GM19468 (cell line): Measurements from ENCODE around the gene STRAP.
"Not testable (repeated sequence)": the region's sequence is repeated elsewhere in the genome, so short reads cannot be mapped to it uniquely, and the experiment has no call there.

ENCODE experiments used
- ATAC-seq: cut with Tn5 transposase; IDR thresholded peaks from one replicate; pipeline ENCODE4 v1.9.1; 2021; ENCODE audit warnings: mild to moderate bottlenecking, moderate library complexity, moderate number of reproducible peaks; ENCODE audit not compliant: unreplicated experiment; ENCODE audit errors: extremely low read depth

The STRAP gene

GRCh38 chr12:15863984-15864383, 18.2 kb upstream of the STRAP start:
- ATAC-seq: peak; percentile 45

- ATAC-seq: no peak
Observed at GRCh38 chr12:15868186-15868585, 14.0 kb upstream of the STRAP start.

- no peak for ATAC-seq
Observed at GRCh38 chr12:15873556-15873955, 8.6 kb upstream of the STRAP start.

DNA sequence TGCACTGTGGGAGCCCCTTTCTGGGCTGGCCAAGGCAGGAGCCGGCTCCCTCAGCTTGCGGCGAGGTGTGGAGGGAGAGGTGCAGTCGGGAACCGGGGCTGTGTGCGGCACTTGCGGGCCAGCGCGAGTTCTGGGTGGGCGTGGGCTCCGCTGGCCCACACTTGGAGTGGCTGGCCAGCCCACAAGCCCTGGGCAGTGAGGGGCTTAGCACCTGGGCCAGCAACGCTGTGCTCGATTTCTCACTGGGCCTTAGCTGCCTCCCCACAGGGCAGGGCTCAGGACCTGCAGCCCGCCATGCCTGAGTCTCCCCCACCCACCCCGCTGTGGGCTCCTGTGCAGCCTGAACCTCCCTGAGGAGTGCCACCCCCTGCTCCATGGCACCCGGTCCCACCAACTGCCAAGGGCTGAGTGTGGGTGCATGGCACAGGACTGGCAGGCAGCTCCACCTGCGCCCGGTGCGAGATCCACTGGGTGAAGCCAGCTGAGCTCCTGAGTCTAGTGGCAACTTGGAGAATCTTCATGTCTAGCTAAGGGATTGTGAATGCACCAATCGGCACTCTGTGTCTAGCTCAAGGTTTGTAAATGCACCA, 7.5 kb upstream of the STRAP start:
- ATAC-seq: not testable (repeated sequence)

GRCh38 chr12:15875863-15876262, 6.3 kb upstream of the STRAP start:
- no peak for ATAC-seq

GRCh38 chr12:15879413-15879812, 2.8 kb upstream of the STRAP start:
- ATAC-seq: no peak

DNA sequence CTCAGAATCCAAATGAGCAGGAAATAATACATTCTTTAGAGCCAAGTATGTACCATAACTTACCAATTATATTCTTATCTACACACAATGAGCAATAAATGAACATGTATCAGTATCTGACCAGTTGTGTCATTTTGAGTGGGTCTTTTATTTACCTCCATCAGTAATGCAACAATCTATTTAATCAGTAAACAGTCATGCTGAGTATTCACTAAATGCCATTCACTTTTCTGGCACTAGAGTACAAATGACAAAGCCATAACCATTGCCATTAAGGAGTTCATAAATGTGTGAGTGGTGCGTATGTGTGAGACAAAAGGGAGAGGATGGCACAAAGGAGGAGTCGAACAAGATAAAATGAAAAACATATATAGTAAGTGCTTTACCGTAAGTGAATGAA, 1.5 kb upstream of the STRAP start:
- no peak for ATAC-seq

DNA sequence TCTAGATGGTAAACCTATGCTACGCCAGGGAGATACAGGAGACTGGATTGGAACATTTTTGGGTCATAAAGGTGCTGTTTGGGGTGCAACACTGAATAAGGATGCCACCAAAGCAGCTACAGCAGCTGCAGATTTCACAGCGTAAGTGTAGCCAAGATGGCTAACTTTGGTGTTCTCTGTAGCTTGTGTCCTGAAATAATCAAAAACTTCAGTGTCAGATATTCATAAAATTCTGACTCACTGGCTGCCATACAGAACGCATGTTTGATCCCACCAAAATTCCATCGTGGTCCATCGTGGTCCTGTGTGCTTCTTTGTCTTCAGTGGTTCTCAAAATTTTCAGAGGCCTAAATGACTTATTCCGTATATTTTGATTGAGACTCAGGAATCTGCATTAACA, 1.3 kb downstream of the STRAP start:
- ATAC-seq: no peak

DNA sequence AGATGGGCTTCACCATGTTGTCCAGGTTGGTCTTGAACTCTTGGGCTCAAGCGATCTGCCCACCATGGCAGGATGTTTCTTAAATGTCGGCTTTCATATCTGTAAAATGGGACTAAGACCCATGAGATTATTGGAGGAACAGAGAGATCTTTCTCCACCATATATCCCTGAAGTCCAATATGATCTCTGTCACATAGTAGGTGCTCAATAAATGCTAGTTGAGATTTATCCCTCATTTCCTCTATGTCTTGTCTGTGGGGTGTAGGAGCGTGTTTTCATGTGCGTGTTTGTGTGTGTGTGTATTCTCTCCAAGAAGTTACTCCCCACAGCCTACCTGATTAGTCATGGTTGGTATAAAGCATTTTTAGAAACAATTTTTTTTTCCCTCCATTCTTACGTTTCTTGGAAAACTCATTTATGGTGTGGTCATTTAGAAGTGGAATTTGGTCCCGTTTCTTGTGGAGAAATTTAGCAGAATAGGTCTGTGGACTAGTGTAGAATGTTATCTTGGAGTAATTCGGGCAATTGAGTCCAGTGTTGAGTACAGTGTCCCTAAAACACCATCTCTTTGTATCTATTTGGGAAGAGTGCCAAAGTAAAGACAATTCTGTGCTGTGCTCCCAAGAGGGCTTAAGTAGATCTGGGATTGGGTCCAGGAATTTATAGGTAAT, 4.3 kb downstream of the STRAP start:
- ATAC-seq: no peak

DNA sequence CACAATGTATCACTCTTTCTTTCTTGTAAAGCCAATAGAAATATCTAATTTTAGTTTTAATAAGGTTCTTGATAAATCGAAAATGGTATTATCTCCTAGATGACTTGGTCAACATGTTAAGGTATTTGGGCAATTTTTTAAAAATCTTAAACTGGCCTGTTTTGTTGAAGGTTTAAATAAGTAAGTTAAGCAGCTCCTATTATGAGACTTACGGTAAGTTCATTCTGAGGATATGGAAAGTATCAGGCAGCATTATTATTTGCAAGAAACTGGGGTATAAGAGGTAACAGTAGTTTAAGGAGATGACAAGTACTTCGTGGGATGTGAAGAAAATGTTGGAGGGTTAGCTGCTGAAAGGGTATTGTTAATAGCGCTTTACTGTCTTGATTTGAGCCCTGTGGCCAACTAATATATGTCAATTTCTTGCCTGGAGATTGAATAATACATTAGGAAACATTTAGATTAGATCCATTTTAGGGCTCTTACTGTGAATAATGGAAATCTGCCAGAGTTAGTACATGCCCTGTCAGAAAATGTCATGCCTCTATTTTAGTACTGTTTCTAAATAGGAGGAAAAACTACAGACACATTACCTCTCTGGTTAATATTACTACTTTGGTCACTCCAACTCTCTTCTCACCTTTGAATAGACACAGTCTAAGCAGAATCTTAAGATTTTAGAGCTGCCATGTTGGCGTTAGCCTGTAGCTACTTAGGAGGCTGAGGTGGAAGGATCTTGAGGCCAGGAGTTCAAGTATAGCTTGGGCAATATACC, 5.0 kb downstream of the STRAP start:
- ATAC-seq: no peak

DNA sequence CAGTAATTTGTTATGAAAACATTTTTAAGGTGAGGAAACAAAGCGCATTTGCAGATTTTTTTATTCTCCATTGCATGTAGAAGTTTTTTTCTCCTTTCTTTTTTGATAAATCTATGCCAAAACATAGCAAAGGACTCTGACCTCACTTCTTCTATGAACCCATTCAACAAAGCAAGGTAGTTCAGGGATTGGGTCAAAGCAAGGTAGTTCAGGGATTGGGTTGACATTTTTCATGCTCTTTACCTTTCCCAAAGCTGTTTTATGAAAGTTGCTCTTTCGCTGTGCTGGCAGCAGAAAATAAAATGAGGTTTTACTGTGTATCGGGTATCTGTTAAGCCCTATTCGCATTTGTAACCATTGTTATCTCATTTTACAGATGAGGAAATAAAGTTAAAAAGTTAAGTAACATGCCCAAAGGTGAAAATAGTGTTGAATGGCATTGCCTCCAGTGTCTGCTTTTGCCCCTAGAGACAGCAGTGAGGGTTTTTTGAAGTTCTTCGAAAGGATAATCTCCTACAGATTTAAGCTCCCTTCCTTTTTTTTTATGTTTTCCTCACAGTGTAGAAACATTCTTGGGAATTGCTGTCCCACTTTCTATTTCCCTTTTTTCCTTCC, 10.6 kb downstream of the STRAP start:
- ATAC-seq: no peak

GRCh38 chr12:15893260-15893659, 11.1 kb downstream of the STRAP start:
- ATAC-seq: no peak

- ATAC-seq: no peak
Observed at GRCh38 chr12:15896867-15897266, 14.7 kb downstream of the STRAP start.

GRCh38 chr12:15897433-15897832, 15.2 kb downstream of the STRAP start:
- no peak for ATAC-seq

DNA sequence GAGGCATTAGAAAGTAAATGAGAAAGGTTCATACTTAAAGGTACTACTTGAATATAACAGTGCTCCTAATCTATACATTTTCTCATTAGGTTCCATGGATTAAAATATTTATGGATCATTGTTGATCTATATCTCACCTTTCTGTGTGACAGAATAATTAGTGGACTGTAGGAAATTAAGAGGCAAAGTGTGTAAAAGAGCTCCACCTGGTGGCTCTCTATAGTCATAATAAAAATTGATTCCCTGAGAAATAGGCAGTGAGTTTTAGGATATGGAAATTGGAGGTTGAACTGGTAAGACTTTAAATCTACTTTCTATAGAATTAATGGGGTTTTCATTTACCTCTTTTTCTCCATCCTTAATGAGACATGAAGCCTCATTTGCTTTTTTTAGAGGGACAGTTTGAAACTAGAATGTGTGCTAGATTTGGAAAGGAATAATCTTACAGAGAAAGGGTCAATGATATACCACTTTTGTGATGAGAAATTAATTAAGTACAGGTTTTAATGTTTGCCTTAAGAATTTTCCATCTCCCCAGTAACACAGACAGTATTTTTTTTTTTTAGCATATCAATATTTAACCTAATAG, 17.2 kb downstream of the STRAP start:
- peak; percentile 32 for ATAC-seq

DNA sequence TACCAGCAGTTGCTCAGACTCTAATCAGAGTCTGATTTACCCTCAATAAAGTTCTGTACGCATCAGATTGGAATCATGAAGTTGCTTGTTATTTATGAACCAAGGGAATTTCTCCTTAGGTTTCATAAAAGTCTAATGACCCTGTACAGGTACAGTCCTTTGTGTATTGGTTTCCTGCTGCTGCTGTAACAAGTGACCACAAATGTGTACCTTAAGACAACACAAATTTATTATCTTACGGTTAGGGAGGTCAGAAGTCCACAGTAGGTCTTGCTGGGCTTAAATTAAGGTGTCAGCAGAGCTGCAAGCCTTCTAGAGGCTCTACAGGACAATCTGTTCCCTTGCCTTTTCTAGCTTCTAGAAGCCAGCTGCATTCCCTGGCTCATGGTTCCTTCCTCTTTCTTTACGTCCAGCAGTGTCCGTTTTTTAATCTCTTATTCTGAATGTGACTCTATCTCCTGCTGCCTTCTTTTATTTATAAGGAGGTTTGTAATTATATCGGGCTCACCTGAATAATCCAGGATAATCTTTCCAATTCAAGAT, 22.3 kb downstream of the STRAP start:
- ATAC-seq: no peak

DNA sequence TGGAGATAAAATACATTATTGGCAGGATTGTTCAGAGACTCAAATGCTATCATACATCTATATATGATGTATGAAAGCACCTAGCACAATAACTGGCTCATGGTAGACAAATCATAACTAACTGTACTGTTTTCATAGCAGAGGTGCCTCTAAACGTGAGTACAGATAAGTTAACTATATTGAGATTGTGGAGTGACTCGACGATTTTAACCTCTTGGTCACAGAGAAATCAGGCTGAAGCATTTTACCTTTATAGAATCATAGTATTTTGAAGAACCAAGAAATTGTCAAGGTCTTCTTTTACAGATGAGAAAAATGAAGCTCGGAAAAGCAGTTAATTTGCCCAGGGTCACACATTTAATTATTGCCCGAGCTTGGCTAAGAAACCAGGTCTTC, 28.3 kb downstream of the STRAP start:
- no peak for ATAC-seq

DNA sequence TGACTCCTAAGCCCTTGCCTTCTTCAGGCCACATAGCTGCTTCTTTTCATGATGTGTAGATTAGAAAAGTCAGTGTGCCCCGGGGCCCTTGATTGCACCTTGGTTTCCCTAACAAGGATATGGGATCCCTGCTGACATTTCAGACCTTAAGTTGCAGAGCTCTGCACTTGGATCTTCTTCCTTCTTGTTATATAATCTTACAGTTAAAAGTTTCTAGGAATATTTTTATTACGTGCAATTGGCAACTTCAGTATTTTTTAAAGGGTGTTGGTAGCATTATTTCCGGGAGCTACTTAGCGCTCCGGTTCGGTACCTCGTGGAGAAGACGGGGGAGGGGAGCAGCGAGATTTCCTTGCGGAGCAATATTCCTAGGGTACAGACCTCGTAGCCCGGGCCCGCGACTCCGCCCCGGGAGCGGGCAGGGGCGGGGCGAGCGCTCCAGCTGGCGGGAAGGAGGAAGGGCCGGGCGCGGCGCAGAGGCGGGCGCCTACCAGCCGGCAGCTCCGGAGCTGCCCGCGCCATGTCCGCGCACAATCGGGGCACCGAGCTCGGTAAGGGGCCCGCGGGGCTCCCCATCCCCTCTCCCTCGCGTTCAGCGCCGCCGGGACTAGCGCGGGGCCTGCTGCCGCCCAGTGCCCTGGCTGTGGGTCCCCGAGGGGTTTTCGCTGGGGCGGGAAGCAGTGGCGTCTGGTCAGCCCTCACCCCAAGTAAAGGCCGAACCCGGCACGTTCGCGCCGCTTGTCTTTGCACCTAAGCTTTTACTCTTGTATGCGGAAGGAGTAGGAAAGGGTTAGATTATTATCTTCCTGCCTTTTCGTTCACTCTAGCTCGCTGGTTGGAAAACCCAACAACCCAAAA, 28.9 kb downstream of the STRAP start, which contains the start of gene DERA:
DERA (plus strand) TSS at position 469 of the 858 bp plus-strand sequence; CDS start at position 521, 52 bp downstream.
- ATAC-seq: peak; percentile 80

- not testable (repeated sequence) for ATAC-seq
Observed at GRCh38 chr12:15911931-15912330, 29.7 kb downstream of the STRAP start.
